H1 (cell line): Measurements from ENCODE around the gene RNMT. TPM values are rescaled to one million over a fixed set of nuclear protein-coding genes. Genes with fewer than 3 reads are reported as not detected.

Experiments
- CTCF ChIA-PET: fragments of 300-600 bp; sonication (Branson Sonifier 250); formaldehyde crosslinking; loops from one replicate; lab custom pipeline; 2021; ENCODE audit not compliant: partially characterized antibody; lab: Charles Lee
- POLR2A ChIA-PET: fragments of 300-600 bp; sonication (Branson Sonifier 250); formaldehyde crosslinking; loops from one replicate; lab custom pipeline; 2021; ENCODE audit warnings: inconsistent platforms; ENCODE audit not compliant: partially characterized antibody; lab: Charles Lee
- DNase-seq, 2 experiments: peaks; one replicate each; pipeline versions ENCODE4 v3.0.0 to v3.0.0-alpha.2; 2010 to 2022; ENCODE audit warnings: low spot score in 2 of 2, low read depth in 1 of 2, mixed read lengths in 1 of 2
- FAIRE-seq: peaks from 2 replicates; lab custom pipeline; 2011; peaks lifted over from hg19 to GRCh38; lab: Jason Lieb, UNC
- H2AFZ ChIP-seq: 2 replicates; pipeline ENCODE4 v1.8.1; 2012; ENCODE audit warnings: low read length, inconsistent platforms
- H2AK5ac ChIP-seq: 2 replicates; pipeline ENCODE4 v1.6.1; 2013; ENCODE audit warnings: low read depth, low read length
- H2BK120ac ChIP-seq: replicated peaks from 2 replicates; pipeline ENCODE3; 2013; ENCODE audit warnings: low read depth, low read length, inconsistent platforms
- H2BK12ac ChIP-seq: 2 replicates; pipeline ENCODE4 v1.6.1; 2013; ENCODE audit warnings: low read depth, low read length
- H2BK15ac ChIP-seq: 2 replicates; pipeline ENCODE4 v1.6.1; 2013; ENCODE audit warnings: low read length
- H2BK20ac ChIP-seq: 2 replicates; pipeline ENCODE4 v1.6.1; 2013; ENCODE audit warnings: low read length
- H2BK5ac ChIP-seq: 2 replicates; pipeline ENCODE4 v1.6.1; 2013; ENCODE audit warnings: low read depth, low read length
- H3K14ac ChIP-seq: 2 replicates; pipeline ENCODE4 v1.6.1; 2013; ENCODE audit warnings: inconsistent platforms; ENCODE audit not compliant: insufficient read length
- H3K18ac ChIP-seq: 2 replicates; pipeline ENCODE4 v1.6.1; 2013; ENCODE audit warnings: low read length; ENCODE audit errors: extremely low read depth
- H3K23ac ChIP-seq: 2 replicates; pipeline ENCODE4 v1.6.1; 2013; ENCODE audit warnings: inconsistent platforms; ENCODE audit not compliant: insufficient read length
- H3K23me2 ChIP-seq: 2 replicates; pipeline ENCODE4 v1.6.1; 2013; ENCODE audit warnings: low read depth, low read length
- H3K27ac ChIP-seq: 2 replicates; pipeline ENCODE4 v1.6.1; 2011; ENCODE audit warnings: low read depth, low read length, inconsistent platforms
- H3K27me3 ChIP-seq, 4 experiments: replicated peaks in 1 of 4; 1 replicate in 1 of 4; 2 replicates in 3 of 4; pipeline versions ENCODE4 v1.6.1 to v1.8.1; 2011 to 2013; ENCODE audit warnings: low read length in 3 of 4, mild to moderate bottlenecking in 3 of 4, inconsistent platforms in 2 of 4, mixed read lengths in 2 of 4, moderate library complexity in 1 of 4; ENCODE audit not compliant: control insufficient read depth in 3 of 4, insufficient read depth in 3 of 4; ENCODE audit errors: extremely low read depth in 1 of 4
- H3K36me3 ChIP-seq, 4 experiments: 2 replicates each; pipeline versions ENCODE4 v1.6.1 to v1.8.1; 2011 to 2013; ENCODE audit warnings: mild to moderate bottlenecking in 4 of 4, low read length in 3 of 4, moderate library complexity in 2 of 4, control low read depth in 1 of 4, inconsistent platforms in 1 of 4; ENCODE audit not compliant: insufficient read depth in 4 of 4, control insufficient read depth in 2 of 4
- H3K4ac ChIP-seq: replicated peaks from 2 replicates; pipeline ENCODE3; 2013; ENCODE audit warnings: low read length, low read depth, mixed read lengths, inconsistent platforms; ENCODE audit not compliant: insufficient read length
- H3K4me1 ChIP-seq, 4 experiments: replicated peaks in 1 of 4; 1 replicate in 1 of 4; 2 replicates in 3 of 4; pipeline versions ENCODE4 v1.6.1 to v1.8.1; 2011 to 2013; ENCODE audit warnings: low read length in 3 of 4, inconsistent platforms in 2 of 4, mixed read lengths in 1 of 4; ENCODE audit not compliant: insufficient read depth in 4 of 4, control insufficient read depth in 3 of 4
- H3K4me2 ChIP-seq, 2 experiments: 2 replicates each; pipeline versions ENCODE4 v1.6.1 to v1.8.1; 2011 to 2013; ENCODE audit warnings: low read depth in 2 of 2, low read length in 2 of 2, control low read depth in 1 of 2, inconsistent platforms in 1 of 2, mild to moderate bottlenecking in 1 of 2; ENCODE audit not compliant: insufficient read depth in 1 of 2
- H3K4me3 ChIP-seq, 4 experiments: fragments of 200-600, 300-600 bp in 1 of 4; sonication (generic), shearing (Covaris generic), sonication (Bioruptor Twin) in 1 of 4; 2 replicates each; pipeline versions ENCODE4 v1.5.1 to v1.8.1; 2011 to 2016; ENCODE audit warnings: low read length in 4 of 4, low read depth in 3 of 4, control low read depth in 2 of 4, inconsistent platforms in 2 of 4, mild to moderate bottlenecking in 2 of 4, mixed read lengths in 1 of 4, moderate library complexity in 1 of 4; ENCODE audit not compliant: insufficient read depth in 2 of 4; ENCODE audit errors: extremely low read depth in 1 of 4
- H3K56ac ChIP-seq: replicated peaks from 2 replicates; pipeline ENCODE3; 2013; ENCODE audit warnings: low read depth, mild to moderate bottlenecking, mixed read lengths, low read length, inconsistent platforms; ENCODE audit not compliant: insufficient read length
- H3K79me1 ChIP-seq: 2 replicates; pipeline ENCODE4 v1.6.1; 2013; ENCODE audit warnings: low read depth, low read length, control low read depth
- H3K79me2 ChIP-seq, 2 experiments: 2 replicates each; pipeline versions ENCODE4 v1.6.1 to v1.8.1; 2012 to 2013; ENCODE audit warnings: low read length in 2 of 2, mild to moderate bottlenecking in 2 of 2, inconsistent platforms in 1 of 2; ENCODE audit not compliant: insufficient read depth in 2 of 2, control insufficient read depth in 1 of 2
- H3K9ac ChIP-seq, 4 experiments: replicated peaks in 1 of 4; 1 replicate in 1 of 4; 2 replicates in 3 of 4; pipeline versions ENCODE4 v1.6.1 to v1.8.1; 2011 to 2013; ENCODE audit warnings: low read depth in 3 of 4, low read length in 3 of 4, control low read depth in 2 of 4, mild to moderate bottlenecking in 2 of 4, moderate library complexity in 2 of 4, inconsistent platforms in 1 of 4; ENCODE audit errors: extremely low read depth in 1 of 4
- H3K9me3 ChIP-seq, 2 experiments: 2 replicates each; pipeline versions ENCODE4 v1.6.1 to v1.8.1; 2012 to 2013; ENCODE audit warnings: mild to moderate bottlenecking in 2 of 2, moderate library complexity in 2 of 2, control low read depth in 1 of 2, inconsistent platforms in 1 of 2, low read depth in 1 of 2, low read length in 1 of 2, mixed read lengths in 1 of 2; ENCODE audit not compliant: insufficient read depth in 2 of 2
- H4K20me1 ChIP-seq, 2 experiments: replicated peaks in 1 of 2; 2 replicates each; pipeline versions ENCODE3 to v1.8.1; 2011 to 2013; ENCODE audit warnings: inconsistent platforms in 2 of 2, low read length in 2 of 2, mild to moderate bottlenecking in 1 of 2; ENCODE audit not compliant: insufficient read depth in 2 of 2, control insufficient read depth in 1 of 2
- H4K5ac ChIP-seq: 2 replicates; pipeline ENCODE4 v1.6.1; 2013; ENCODE audit warnings: low read length, low read depth, mixed read lengths, inconsistent platforms; ENCODE audit not compliant: insufficient read length
- H4K8ac ChIP-seq: 2 replicates; pipeline ENCODE4 v1.8.0; 2013; ENCODE audit warnings: mild to moderate bottlenecking, moderate library complexity, low read length, inconsistent platforms; ENCODE audit not compliant: insufficient read depth; ENCODE audit errors: extremely low read depth
- H4K91ac ChIP-seq: replicated peaks from 2 replicates; pipeline ENCODE3; 2013; ENCODE audit warnings: low read length, mixed read lengths, inconsistent platforms; ENCODE audit not compliant: insufficient read length
- CHD2 ChIP-seq: IDR thresholded peaks from 2 replicates; pipeline ENCODE4 v1.6.1; 2012; ENCODE audit warnings: low read length, improper control_type of control experiment
- EP300 ChIP-seq, 2 experiments: IDR thresholded peaks; 1 replicate in 1 of 2; 2 replicates in 1 of 2; pipeline ENCODE4 v1.6.1; 2011 to 2012; ENCODE audit warnings: low read depth in 2 of 2, low read length in 2 of 2, mild to moderate bottlenecking in 2 of 2, borderline replicate concordance in 1 of 2, inconsistent platforms in 1 of 2, moderate library complexity in 1 of 2
- GABPA ChIP-seq: IDR thresholded peaks from 2 replicates; pipeline ENCODE4 v1.6.1; 2011; ENCODE audit warnings: mild to moderate bottlenecking, low read length, moderate library complexity, borderline replicate concordance; ENCODE audit not compliant: insufficient read depth
- KDM1A ChIP-seq: fragments of 200-600, 300-600 bp; sonication (generic); IDR thresholded peaks from 2 replicates; pipeline ENCODE4 v1.7.1; 2016; ENCODE audit warnings: mild to moderate bottlenecking, low read length, borderline replicate concordance
- NANOG ChIP-seq: IDR thresholded peaks from 2 replicates; pipeline ENCODE4 v1.6.1; 2011; ENCODE audit warnings: low read length, low read depth, mild to moderate bottlenecking, inconsistent platforms; ENCODE audit not compliant: insufficient read depth, poor library complexity, severe bottlenecking
- POU5F1 ChIP-seq: IDR thresholded peaks from 2 replicates; pipeline ENCODE4 v1.6.1; 2011; ENCODE audit warnings: low read depth, mild to moderate bottlenecking, low read length, moderate library complexity
- TAF1 ChIP-seq: IDR thresholded peaks from 2 replicates; pipeline ENCODE4 v1.6.1; 2011; ENCODE audit warnings: mild to moderate bottlenecking, low read depth, low read length
- TBP ChIP-seq: IDR thresholded peaks from 2 replicates; pipeline ENCODE4 v1.6.1; 2011; ENCODE audit warnings: low read depth, low read length, improper control_type of control experiment
- USF2 ChIP-seq: IDR thresholded peaks from 2 replicates; pipeline ENCODE4 v1.6.1; 2011; ENCODE audit warnings: low read length, improper control_type of control experiment
- WGBS, 2 experiments: shearing (Covaris generic) in 1 of 2; methylation state at CpG; one replicate each; pipeline versions ENCODE4 v1.1.6 to v1.1.7; 2013 to 2015; ENCODE audit warnings: low lambda C conversion rate in 2 of 2, mixed read lengths in 2 of 2, inconsistent platforms in 1 of 2, low coverage in 1 of 2, missing lambda C conversion rate in 1 of 2; ENCODE audit not compliant: insufficient replicate concordance in 2 of 2, insufficient coverage in 1 of 2, insufficient read length in 1 of 2; ENCODE audit errors: extremely low coverage in 1 of 2, missing lambda C conversion rate in 1 of 2; 5-methylcytosine and 5-hydroxymethylcytosine counted together
- polyA plus RNA-seq, 7 experiments: library from polyadenylated mRNA; depleted of rRNA in 3 of 7; stranded (reverse) in 5 of 7; unstranded in 2 of 7; fragments of >200 nt in 5 of 7; fragments of 200-250 nt in 2 of 7; gene quantifications; 1 replicate in 5 of 7; 2 replicates in 1 of 7; 4 replicates in 1 of 7; pipeline versions ENCODE4 v1.2.1 to v1.2.3, GENCODE V29; 2011 to 2013; ENCODE audit warnings: missing spikeins in 2 of 7, mixed read lengths in 2 of 7
- total RNA-seq: library from RNA; stranded (reverse); fragmentation: NEBNext Ultra II Directional; extraction: Animal tissue kit (Norgen Biotek cat#: 25700); gene quantifications from 2 replicates; pipeline ENCODE4 v1.2.1, GENCODE V29; 2021

RNMT gene
- total and polyA plus RNA-seq, 2 of the 8 experiments (the other 6 are each of a cell fraction or from before 2014, with no cell fraction given): 25.3 to 63.5 TPM

GRCh38 chr18:13713455-13714055 lies 12.9 kb upstream of the RNMT start:
- H2BK12ac ChIP-seq: no peak overlapping the region
- H2BK120ac ChIP-seq: no peak overlapping the region
- H3K56ac ChIP-seq: no peak overlapping the region
- peaks cover 0 to 5% (median 3%) of the 10 kb centered on the region in 4 experiments; a peak in 3 of 7 replicates for H3K4me1 ChIP-seq
- H2BK5ac ChIP-seq: no peak overlapping the region
- no peak overlapping the region for H2AFZ ChIP-seq
- no peaks in the 10 kb centered on the region for H3K27me3 ChIP-seq
- peaks cover 4 to 92% of the 10 kb centered on the region in 2 experiments; a peak in 3 of 4 replicates for H3K79me2 ChIP-seq
- no peak overlapping the region for H3K18ac ChIP-seq
- H3K36me3 ChIP-seq: 0 out of 8 replicates have a peak, but pooled peaks cover 0 to 3% (median 0%) of the 10 kb centered on the region in 4 experiments
- no peak for DNase-seq
- no peak overlapping the region for H2BK15ac ChIP-seq
- H4K5ac ChIP-seq: no peak overlapping the region
- no peak for TF ChIP-seq EP300 (IDR thresholded peaks at IDR 0.05; ENCODE audit: borderline replicate concordance in 1 of 2, low read depth in 2 of 2, low read length in 2 of 2)
- no peak for TF ChIP-seq TBP
- no peak for TF ChIP-seq GABPA
- TF ChIP-seq NANOG: no peak
- TF ChIP-seq KDM1A: no peak
- TF ChIP-seq TAF1: no peak
- TF ChIP-seq CHD2: no peak
- no peak for TF ChIP-seq USF2
- TF ChIP-seq POU5F1: no peak
- no peak overlapping the region for H3K9ac ChIP-seq
- H3K79me1 ChIP-seq: peaks cover 8% of the 10 kb centered on the region; the same call in 1 of the 2 replicates
- CTCF ChIA-PET: interaction anchor here (1.8 kb wide), 1 partner anchor 33 kb away, joined by 8 read pairs; no protein-coding TSS in a partner anchor
- H3K27ac ChIP-seq: no peak overlapping the region
- no peak overlapping the region for H3K4ac ChIP-seq
- no peak overlapping the region for H4K8ac ChIP-seq
- H3K9me3 ChIP-seq: peaks cover 0 to 7% of the 10 kb centered on the region in 2 experiments; a peak in 1 of 4 replicates
- H2BK20ac ChIP-seq: no peak overlapping the region
- H3K4me2 ChIP-seq: no peak overlapping the region; a peak in 1 of 4 replicates
- no peak overlapping the region for H2AK5ac ChIP-seq
- no peak for FAIRE-seq
- H4K20me1 ChIP-seq: peaks cover 0 to 3% of the 10 kb centered on the region in 2 experiments
- no peak overlapping the region for H4K91ac ChIP-seq
- H3K14ac ChIP-seq: no peak overlapping the region
- 80% methylated on average over 8 of the region's 8 CpGs; no CpG with 5 or more reads in 1 of the 2 experiments for WGBS, 2 experiments
- POLR2A ChIA-PET: interaction anchor here (1.2 to 2.6 kb wide), 2 partner anchors 11 to 13 kb away, joined by 3 to 16 read pairs; partner anchors contain the start of genes FAM210A and RNMT
- no peaks in the 10 kb centered on the region; the same call in 1 of the 2 replicates for H3K23me2 ChIP-seq
- H3K23ac ChIP-seq: no peak overlapping the region
- H3K4me3 ChIP-seq: no peak overlapping the region
